Pulmonary artery endothelial cell (primary cell): Measurements from ENCODE around the gene PPP1R13L. TPM values are rescaled to one million over a fixed set of nuclear protein-coding genes. Genes with fewer than 3 reads are reported as not detected.
"Not testable (repeated sequence)": the region's sequence is repeated elsewhere in the genome, so short reads cannot be mapped to it uniquely, and the experiment has no call there.

ENCODE experiments used
- DNase-seq: peaks from one replicate; pipeline ENCODE4 v3.0.0-alpha.2; 2011; ENCODE audit warnings: low read depth, low spot score
- total RNA-seq: library from RNA; depleted of rRNA; stranded (reverse); fragments of >200 nt; gene quantifications from 2 replicates; pipeline ENCODE4 v1.2.3, GENCODE V29; 2014

The PPP1R13L gene
- total RNA-seq, 1 donor from 2014 or later: 8.2 TPM

DNA sequence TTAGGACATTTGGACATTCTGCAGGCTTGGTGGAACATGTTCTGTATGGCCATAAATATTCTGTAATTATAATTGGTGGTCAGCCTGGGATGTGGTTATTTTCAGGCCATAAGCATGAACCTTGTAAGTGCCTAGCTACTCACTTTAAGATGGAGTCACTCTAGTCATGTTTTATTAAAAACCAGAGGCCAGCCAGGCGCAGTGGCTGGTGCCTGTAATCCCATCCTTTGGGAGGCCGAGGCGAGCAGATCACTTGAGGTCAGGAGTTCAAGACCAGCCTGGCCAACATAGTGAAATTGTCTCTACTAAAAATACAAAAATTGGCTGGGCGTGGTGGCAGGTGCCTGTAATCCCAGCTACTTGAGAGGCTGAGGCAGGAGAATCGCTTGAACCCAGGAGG is 2.7 kb upstream of the PPP1R13L start:
- not testable (repeated sequence) for DNase-seq

DNA sequence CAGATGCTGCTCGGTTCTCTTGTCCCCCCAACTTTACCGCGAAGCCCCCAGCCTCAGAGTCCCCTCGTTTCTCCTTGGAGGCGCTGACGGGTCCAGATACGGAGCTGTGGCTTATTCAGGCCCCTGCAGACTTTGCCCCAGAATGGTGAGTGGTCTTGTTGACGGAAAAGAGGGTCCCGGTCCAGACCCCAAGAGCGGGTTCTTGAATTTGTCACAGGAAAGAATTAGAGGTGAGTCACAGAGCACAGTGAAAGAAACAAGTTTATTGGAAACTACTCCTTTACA is 2.2 kb upstream of the PPP1R13L start:
- no peak for DNase-seq

- peak; percentile 32 for DNase-seq
These were observed 1.6 kb upstream of the PPP1R13L start, which contains the start of gene POLR1G for GRCh38 chr19:45406226-45407090. POLR1G (plus strand) TSS chr19:45406644; CDS start chr19:45406697, 53 bp downstream.

- peak; percentile 64 for DNase-seq
These were observed 761 bp upstream of the PPP1R13L start for GRCh38 chr19:45405435-45406225.

GRCh38 chr19:45403781-45404556 is 900 bp downstream of the PPP1R13L start:
- no peak for DNase-seq

GRCh38 chr19:45403272-45403671 is 1.6 kb downstream of the PPP1R13L start:
- DNase-seq: no peak

- no peak for DNase-seq
These were observed 2.4 kb downstream of the PPP1R13L start for GRCh38 chr19:45402298-45403061.

- DNase-seq: no peak
These were observed 3.1 kb downstream of the PPP1R13L start for GRCh38 chr19:45401815-45402214.

DNA sequence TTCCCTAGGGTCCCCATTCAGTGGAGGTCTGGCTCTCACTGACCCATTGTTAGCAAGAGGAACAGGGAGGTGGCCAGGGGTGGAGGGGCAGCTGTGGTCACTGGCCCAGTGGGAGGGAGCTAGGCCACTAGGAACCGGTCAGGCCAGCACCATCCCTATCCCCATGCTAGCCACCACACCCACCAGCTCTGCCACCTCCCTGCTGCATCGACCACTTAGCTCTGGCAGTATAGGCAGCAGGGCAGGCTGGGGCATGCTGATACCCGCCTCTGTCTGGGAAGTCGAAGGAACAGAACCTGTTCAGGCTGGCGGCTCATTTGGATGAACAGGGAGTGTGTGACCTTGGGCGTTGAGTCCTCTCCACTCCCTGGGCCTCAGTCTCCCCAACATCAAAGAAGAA is 4.7 kb downstream of the PPP1R13L start:
- DNase-seq: no peak

- DNase-seq: no peak
These were observed 8.8 kb downstream of the PPP1R13L start for GRCh38 chr19:45395821-45396617.

GRCh38 chr19:45391871-45392665 is 12.8 kb downstream of the PPP1R13L start:
- no peak for DNase-seq

DNA sequence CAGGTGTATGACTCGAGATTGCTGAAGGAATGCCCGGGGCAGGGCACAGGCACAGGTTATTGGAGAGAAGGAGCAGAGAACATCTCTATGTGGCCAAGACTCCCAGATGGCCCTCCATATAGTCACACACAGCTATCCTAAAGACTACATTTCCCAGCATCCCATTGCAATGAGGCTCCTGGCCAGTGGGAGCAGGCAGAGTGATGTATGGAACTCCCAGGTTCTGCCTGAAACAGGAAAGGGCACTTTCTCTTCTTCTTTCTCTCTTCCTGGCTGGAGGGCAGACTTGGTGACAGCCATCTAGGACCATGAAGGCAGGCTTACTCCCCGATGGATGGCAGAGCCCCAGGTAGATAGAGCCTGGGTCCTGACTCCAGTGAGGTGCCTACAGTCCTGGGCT is 13.5 kb downstream of the PPP1R13L start:
- no peak for DNase-seq

DNA sequence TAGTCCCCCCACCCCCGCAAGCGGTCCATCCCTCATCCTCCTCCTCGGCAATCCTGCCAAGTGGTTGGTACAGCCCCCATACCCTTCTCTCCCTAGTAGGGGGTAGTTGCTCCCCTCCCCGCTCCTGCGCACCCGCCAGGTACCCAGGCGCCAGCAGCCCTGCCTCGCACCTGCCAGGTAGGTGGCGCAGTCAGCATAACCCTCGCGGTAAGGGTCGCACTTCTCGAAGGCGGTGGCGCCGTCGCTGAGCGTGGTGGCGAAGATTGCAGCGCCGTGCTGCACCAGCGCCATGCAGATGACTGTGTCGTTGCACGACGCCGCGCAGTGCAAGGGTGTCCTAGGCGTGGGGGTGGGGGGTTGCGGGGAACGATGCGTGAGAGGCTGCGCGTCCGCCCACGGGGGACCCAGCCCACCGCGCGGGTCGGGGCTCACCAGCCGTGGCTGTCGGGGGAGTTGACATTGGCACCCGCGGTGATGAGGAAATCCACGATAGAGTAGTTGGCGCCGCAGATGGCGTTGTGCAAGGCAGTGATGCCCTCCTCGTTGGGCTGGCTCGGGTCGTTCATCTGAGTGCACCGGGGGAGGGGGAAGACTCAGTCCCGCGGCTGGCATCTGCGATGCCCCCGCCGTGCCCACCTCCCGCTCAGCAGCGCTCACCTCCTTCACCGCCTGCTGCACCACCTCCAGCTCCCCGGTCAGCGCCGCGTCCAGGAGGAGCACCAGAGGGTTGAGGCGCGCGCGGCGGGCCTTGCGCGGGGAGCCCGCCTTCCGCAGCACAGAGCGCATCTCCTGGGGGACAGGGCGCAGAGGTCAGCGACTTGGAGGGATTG is 19.3 kb downstream of the PPP1R13L start:
- no peak for DNase-seq

GRCh38 chr19:45382426-45382825 is 22.4 kb downstream of the PPP1R13L start:
- DNase-seq: no peak

DNA sequence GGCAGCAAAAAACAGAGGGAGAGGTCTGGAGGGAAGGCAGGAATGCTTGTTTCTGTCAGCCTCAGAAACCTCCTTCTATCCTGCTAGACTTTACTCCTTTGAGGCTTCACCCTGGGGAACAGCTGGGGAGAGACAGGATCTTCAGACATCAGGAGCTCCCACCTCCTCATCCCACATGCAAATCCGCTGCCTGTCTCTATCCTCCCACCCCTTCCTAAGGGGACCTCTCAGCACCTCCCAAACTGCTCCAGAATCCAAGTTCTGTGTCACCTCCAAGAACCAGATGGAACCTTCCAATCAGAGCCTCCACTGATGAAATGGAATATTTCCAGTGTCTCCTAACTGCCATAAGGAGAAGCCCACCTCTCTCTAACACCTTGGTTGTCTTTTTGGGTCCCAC is 24.8 kb downstream of the PPP1R13L start:
- no peak for DNase-seq

DNA sequence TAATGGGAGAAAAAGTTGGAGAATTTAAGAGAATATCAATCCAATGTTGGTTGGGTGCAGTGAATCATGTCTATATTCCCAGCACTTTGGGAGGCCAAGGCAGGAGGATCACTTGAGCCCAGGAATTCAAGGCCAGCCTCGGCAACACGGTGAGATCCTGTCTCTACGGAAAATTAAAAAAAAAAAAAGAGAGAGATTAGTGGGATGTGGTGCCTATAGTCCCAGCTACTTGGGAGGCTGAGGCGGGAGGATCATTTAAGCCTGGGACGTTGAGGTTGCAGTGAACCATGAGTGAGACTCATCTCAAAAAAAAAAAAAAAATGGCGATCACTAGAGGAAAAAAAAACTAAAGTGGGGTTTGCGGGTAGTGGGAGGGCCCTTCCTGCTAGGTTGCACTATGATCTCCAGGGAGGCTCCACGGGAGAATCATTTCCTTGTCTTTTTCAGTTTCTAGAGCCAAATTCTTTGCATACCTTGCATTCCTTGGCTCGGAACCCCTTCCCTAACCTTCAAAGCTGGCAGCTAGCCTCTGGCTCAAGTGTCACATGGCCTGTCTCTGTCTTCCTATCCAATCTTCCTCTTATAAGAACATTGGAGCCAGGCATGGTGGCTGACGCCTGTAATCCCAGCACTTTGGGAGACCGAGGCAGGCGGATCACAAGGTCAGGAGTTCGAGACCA is 28.7 kb downstream of the PPP1R13L start:
- peak; percentile 91 for DNase-seq

DNA sequence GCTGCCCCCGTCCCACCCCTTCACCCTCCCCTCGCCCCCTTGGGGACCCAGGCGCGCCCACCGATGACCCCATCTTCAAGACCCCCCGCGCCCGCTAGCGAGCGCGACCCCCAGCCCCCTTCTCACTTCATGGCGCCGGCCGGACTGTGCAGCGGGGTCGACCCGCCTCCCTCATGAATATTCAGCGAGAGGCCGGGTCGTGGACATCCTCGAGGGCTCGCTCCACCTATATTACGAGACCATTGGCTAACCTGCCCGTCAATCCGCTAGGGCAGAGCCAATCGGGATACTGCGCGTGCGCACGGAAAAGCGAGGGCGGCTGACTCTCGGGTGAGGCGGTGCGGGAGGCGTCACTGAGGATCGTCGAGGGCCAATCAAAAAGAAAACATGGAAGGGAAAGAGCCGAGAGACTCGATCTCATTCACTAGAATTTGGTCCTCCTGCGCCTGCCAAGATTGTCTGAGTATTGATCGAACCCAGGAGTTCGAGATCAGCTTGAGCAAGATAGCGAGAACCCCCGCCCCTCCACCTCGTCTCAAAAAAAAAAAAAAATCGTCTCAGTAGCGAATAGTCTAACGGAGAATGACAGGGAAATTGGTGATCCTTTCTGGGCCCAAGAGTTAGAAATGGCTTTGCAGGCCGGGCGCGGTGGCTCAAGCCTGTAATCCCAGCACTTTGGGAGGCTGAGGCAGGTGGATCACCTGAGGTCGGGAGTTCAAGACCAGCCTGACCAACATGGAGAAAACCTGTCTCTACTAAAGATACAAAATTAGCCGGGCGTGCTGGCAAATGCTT is 34.3 kb downstream of the PPP1R13L start, which contains the start of gene ERCC2:
Gene ERCC2, minus strand, starts transcription at position 164 of the 795 bp plus-strand sequence. Its CDS starts 33 bp downstream, at position 131.
- DNase-seq: peak; percentile 95
